Embryonic facial prominence (tissue), 1 donor: ENCODE measurements around the gene FBXL13.
"Not testable (repeated sequence)": the region's sequence is repeated elsewhere in the genome, so short reads cannot be mapped to it uniquely, and the experiment has no call there.

Source experiments
- DNase-seq: peaks from one replicate; pipeline ENCODE4 v3.0.0-alpha.2; 2016; ENCODE audit errors: extremely low spot score

Gene FBXL13

DNA sequence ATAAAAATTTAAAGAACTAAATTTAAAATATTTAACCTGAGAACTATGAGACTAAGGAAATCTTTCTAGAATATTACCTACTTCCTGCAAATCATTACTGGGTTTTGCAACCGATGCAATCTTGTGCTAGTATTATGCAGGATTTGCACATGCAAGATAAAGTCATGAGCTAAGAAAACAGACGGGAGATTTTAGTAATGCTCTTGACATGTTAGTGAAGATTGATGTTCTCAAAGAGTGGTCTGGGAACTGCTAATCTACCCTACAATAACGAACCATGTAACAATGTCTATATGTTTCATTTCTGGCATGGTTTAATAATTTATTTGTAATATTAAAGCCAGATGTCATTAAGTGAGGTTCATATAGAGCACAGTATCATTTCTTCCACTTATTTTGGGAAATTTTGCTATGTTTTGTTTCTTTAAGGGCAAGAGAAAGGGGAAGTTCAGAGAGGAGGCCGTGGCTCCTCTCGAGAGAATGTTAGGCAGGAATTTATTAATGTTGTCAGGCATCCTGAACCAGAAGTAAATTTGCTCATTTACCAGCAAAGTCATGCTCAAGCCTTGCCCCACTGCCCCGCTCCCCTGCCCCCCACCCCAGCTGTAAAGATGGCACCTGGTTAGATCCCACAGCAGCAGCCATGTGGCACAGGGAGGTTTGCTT lies 139.0 kb downstream of the FBXL13 start:
- no peak for DNase-seq

DNA sequence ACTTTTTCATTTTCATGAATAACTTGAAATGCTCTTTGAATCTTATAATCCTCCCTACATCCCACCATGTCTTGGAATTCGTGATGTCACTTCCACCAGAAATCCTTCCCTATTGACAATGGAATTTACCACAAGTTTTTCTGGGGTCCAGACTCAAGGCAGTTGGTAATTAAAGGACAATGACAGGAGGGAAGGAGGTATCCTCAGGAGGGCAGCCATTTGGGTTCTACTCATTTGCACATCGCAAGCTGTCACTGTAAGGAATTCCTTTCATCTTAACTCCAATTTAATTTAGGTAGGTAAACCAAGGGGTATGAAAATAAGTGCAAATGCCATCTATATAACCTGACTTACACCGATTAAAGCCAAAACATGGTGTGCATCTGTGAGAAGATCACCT lies 139.9 kb downstream of the FBXL13 start:
- DNase-seq = no peak

DNA sequence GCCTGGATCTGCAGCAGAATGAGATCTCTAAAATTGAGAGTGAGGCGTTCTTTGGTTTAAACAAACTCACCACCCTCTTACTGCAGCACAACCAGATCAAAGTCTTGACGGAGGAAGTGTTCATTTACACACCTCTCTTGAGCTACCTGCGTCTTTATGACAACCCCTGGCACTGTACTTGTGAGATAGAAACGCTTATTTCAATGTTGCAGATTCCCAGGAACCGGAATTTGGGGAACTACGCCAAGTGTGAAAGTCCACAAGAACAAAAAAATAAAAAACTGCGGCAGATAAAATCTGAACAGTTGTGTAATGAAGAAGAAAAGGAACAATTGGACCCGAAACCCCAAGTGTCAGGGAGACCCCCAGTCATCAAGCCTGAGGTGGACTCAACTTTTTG lies 140.4 kb downstream of the FBXL13 start:
- no peak for DNase-seq

DNA sequence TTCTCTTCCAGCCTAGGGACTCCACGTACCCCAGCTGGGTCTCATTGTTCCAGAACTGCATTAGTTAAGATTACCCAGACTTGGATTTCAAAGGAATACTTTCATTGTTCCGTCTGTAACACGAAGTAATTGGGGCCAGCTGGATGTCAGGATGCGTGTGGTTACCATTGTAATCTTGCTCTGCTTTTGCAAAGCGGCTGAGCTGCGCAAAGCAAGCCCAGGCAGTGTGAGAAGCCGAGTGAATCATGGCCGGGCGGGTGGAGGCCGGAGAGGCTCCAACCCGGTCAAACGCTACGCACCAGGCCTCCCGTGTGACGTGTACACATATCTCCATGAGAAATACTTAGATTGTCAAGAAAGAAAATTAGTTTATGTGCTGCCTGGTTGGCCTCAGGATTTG lies 140.8 kb downstream of the FBXL13 start:
- DNase-seq = peak; percentile 88

DNA sequence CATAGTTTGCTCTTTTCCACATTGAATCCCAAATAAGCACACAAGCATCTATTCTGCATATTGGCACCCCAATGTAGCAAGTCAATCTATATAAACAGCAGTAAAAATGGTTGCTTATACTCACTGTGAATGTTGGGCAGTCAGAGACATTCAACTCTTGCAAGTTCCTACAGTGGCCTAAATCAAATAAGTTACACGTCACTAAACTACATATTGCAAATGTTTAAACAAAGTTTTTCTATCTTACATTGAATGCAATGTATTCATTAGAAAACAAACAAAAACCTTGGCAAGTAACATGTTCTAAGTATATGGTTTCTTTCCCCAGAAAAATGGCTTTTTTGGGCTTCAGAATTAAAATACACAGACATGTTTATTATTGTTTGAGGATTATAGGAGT lies 142.8 kb downstream of the FBXL13 start:
- no peak for DNase-seq

DNA sequence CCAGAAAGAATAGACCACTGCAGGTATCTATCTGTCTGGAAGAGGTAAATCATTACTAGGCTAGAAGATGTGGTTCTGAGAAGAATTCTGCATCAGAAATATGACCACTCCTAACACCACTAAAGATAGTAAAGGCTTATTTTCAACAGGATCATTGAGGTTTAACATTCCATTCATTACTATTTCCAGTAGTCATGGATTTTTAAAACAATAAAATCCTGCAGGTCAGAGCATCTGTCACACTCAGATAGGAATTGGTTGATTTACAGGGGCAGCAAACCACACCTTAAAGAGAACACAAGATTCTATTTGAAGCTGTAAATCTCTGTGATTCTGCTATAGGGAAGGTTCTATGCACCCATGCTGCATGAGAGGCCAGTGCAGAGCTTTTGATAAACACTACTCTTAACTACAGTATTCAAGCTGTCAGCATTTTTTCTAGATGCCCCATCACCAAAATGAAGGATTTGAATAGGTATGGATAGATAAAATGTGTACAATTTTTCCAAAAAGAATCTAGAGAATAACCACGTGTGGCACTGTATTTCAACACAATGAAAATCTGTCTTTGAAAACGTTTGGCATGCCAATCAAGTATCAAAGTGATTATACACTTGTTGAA lies 147.2 kb downstream of the FBXL13 start:
- DNase-seq = no peak

DNA sequence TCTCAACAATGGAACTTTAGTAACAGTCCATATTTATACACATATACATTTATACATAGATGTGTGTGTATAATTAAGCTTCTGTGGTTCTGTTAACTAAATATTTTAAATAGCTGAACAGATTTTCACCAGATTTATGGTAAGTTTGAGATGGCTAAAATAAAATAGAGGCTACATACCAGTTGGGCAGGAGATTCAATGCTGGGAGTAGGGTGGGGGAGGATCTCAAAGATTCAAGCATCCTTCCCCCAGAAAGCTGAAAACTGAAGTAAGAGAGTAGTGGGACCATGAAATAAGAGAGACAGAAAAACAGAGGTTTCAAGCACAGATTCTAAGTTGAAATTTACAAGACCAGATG lies 147.8 kb downstream of the FBXL13 start:
- no peak for DNase-seq

DNA sequence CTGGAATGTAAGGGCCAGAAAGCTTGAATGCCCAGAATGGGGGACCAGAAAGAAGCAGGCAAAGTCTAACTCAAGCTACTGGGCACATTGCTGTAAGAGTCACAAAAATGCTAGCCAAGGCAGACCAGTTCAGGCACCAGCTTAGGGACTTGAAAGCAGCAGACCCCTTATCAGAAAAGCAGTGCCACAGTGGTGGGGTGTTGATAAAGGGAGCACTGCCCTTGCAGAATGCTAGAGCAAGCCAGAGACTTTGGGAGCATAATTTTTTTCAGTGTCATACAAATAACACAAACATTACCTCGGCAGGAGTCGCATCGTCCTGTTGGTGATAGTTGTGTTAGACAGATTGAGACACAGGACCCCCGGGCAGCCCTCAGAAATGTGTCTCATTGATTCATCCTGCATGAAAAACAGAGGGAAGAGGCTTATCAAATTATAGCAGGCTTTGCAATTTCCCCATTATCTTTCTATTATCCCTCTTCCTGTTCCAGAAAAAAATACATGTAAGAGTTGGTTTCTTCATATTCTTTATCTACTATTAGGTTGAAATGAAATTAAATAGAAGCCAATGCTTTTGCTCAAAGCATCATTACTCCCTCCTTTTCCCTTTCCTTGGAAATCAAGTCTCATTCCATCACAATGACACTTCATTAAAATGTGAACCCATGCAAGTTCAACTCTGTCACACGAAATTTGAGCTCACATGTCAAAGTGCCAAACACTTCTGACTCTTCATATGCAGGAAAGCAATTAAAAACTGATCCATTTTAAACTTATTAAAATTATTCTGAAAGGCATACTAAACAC lies 148.4 kb downstream of the FBXL13 start:
- DNase-seq = no peak

DNA sequence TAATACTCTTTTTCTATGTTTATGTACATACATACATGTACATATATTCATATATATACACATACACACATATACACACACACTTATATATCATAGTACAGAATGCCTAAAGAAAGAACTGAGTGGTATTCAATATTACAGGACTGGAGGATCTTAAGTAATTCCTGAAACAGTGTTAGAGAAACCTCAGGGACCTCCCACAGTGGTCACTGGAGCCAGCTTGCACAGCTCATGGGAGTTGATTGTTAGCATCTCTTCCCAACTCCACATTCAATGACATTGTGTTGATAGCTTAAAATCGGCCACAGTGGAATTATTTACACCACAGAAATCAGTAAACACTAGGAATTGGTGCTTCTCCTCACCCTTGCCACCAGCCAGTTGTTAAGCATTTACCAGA lies 155.8 kb downstream of the FBXL13 start:
- no peak for DNase-seq

DNA sequence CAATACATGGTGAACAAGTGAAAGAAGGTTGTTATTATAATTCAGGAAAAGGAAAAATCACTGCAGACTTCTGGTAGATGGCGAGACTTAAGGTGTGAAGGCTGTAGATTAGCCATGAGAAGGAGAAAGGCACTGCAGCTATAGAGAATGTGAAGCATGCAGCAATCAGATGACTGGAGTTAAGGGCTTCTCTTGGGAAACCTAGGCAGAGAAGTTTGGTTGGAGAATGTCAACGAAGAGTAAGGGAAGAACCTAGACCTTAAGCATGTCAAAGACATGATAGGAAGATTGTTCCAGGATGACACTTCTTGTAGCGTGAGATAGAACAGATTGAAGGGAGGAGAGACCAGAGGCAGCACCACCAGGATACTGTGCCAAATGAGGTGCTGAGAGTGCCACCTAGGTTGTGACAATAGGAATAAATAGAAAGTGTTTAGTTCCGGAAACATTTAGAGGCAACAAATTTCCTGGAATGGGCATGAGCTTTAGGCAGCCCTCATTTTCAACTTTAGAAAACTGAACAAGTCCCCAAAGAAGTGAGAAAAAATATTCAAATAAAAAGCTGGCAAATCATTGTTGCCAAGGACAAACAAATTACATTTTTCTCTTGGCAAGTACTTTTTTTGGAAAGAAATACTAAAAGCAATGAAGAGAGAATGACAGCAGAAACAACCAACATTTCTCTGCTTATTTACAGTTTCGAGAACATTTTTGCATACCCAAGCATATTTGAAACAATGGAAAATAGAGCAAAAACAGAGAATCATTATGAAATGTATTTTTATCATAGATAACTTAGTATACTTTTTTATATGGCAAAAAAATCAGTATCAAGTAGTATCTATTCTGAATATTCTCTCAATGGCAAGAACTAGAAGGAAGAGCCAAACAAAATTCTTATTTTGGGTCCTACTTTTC lies 156.9 kb downstream of the FBXL13 start:
- no peak for DNase-seq

DNA sequence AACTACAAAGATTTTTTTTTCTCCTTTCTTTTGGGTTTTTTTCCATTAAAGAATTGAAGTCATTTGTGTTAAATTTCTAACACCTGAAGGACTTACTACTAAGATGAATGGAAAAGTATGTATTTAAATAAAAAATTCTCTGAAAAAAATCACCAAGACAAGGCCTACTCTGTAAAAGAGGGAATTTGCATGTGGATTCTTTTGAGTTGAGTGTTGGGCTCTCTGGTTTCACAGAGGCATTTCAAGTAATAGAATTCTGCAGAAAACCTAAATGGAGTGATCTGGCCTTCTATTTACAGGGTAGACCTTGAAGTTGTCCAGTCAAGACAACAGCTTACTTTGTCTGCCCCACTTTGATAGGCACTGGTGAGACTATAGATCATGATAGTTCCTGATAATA lies 157.7 kb downstream of the FBXL13 start:
- DNase-seq = no peak

DNA sequence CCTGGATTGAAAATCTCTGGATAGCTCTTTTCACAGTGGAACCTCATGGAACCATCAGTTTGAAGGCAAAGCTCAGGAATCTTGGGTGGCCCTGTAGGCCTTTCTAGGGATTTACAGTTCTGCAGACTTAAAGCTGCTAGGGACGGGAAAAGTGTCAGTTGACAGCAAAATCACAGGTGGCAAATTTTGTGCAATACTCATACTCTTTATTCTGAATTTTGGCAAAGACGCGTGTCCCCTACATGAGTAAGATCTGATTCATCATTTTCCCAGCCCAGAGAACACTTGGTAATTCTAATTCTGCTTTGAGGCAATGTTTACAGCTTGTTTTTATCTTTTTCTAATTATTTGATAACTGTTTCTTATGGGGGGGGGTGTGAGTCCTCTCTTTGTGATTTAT lies 158.2 kb downstream of the FBXL13 start:
- DNase-seq = no peak

DNA sequence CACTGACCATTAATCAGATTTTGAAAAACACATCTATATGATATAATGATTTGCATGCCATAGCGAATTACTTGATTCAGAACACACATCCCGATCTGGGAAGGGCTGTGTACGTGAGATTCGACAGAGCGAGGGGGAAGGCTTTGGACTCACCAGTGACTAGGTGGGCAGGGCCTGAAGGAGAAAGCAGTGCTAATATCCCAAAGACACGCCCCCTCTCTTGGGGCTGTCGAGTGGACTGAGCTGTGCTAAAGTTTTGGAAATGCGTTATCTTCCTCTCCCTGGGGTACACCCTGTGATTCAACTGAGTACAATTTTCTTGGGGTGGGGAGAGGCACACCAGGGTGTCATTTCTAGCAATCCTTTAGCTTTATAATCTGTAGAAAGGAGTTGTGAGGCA lies 160.0 kb downstream of the FBXL13 start:
- DNase-seq = peak; percentile 51

DNA sequence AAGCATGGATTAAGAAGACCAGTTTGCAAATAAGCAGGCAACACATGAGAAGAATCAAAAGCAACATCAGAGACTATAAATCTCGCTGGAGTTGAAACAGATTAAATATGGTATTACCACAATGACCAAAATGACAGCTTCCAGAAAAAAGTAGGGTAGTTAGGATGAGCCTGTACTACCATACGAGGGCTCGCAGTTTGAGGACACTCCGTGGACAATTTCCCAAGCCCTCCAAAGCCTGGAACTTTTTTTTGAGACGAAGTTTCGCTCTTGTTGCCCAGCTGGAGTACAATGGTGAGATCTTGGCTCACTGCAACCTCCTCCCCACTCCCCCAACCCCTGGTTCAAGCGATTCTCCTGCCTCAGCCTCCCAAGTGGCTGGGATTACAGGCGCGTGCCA lies 160.8 kb downstream of the FBXL13 start:
- DNase-seq = no peak

DNA sequence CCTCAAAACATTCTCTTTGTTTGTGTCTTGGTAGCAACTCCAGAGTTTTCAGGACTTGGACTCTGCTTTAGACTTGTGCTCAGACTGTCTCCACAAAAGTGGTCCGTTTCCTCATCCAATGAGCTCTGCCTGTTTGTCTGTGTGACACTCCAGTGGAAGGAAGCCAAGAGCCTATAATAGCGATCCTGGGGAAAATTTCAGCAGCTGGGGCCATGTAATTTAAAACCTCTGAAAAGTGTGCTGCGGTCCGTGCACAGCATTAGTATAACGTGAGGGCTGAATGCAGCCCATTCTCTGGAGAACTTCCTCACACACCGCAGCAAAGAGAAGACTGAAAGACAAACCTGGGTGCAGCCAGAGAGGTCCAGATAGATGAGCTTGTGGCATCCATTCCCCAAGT lies 161.9 kb downstream of the FBXL13 start, which contains the start of gene LRRC17:
Gene LRRC17 (plus strand): TSS at position 259 of the 400 bp plus-strand sequence. CDS start 20,914 bp downstream, outside the sequence.
- DNase-seq = peak; percentile 81

DNA sequence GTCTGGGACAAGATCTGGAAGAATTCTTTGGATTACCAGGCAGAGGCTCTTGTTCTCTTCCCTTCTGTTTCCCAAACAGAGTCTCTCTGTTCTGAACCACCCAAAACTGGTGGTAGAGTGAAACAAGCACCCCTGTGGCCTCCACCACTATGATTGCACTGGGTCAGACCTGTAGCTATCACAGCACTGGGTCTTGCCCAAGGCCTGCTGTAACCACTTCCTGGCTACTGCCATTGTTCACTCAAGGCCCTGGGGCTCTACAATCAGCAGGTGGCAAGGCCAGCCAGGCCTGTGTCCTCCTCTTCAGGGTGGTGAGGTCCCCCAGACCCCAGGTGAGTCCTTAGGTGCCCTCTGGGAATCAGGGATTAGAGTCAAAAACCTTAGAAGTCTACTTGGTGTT lies 165.9 kb downstream of the FBXL13 start:
- no peak for DNase-seq

DNA sequence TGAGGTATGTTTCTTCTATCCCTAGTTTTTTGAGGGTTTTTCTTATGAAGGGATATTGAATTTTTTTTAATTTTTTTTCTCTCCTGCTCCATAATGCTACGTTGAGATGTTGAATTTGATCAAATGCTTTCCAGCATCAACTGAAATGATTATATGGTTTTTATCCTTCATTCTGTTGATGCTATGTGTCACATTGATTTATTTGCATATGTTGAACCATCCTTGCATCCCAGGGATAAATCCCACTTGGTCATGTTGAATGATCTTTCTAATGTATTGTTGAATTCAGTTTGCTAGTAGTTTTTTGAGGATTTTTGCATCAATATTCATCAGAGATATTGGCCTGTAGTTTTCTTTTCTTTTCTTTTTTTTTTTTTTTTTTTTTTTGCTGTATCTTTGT lies 171.0 kb downstream of the FBXL13 start:
- DNase-seq = not testable (repeated sequence)

DNA sequence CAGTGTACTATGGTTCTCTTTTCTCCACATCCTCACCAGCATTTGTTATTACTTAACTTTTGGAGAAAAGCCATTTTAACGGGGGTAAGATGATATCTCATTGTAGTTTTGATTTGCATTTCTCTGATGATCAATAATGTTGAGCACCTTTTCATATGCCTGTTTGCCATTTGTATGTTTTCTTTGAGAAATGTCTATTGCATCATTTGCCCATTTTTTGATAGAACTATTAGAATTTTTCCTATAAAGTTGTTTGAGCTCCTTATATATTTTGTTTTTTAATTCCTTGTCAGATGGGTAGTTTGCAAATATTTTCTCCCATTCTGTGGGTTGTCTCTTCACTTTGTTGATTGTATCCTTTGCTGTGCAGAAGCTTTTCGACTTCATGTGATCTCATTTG lies 172.5 kb downstream of the FBXL13 start:
- not testable (repeated sequence) for DNase-seq

DNA sequence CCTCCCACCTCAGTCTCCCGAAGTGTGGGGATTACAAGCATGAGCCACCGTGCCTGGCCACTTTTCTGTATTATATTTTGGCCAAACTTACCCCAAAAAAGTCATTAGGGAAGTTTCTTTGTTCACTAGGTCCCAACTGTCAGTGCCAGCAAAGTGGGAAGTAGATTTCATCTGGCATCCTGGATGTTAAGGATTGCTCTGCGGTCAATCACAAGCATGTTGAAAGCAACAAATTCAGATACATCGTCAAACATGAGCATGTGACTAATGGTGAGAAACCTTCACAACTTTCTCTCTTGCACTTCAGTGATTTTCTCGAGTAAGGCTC lies 176.1 kb downstream of the FBXL13 start:
- DNase-seq = no peak

DNA sequence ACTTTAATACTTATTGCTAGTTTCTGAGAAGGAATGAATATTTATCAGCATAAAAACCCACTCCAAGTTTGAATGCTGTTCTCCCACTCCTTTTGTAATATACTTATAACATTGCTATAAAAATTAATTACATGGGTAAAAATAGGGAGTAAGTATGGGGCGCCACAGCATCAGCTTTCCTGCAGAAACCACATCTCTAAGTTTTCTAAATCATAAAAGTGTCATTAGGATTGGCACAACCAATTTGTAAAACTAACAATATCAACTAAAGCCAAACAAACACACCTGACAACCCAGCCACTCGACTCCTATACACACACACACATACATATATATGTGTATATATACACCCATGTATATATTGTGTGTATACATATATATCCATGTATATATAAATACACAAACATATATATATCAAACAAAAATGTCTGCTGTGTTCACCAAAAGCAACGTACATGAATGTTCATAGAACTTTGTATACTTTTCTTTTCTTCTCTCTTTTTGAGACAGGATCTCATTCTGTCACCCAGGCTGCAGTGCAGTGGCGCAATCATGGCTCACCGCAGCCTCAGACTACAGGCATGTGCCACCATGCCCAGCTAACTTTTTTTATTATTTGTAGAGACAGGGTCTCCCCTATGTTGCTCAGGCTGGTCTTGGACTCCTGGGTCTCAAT lies 176.6 kb downstream of the FBXL13 start:
- no peak for DNase-seq

DNA sequence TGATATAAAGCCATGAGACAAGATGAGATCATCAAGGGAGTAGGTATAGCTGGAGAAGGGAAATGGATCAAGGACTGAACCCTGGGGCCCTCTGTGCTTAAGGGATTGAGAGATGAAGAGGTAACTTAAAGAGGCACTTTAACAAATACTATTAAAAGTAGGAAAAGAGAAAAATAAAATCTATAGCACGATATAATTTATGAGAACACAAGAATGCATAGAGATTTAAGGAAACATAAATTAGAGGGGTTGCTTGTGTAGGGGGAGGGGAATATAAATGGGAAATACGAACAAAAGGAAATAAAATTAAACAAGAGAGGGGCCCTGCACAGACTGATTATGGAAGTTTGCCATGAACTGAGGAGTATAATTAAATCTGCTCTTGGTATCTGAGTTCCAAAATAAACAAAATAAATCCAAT lies 177.4 kb downstream of the FBXL13 start:
- no peak for DNase-seq
